ENCODE data around the gene CD2BP2.

CD2BP2 gene

DNA sequence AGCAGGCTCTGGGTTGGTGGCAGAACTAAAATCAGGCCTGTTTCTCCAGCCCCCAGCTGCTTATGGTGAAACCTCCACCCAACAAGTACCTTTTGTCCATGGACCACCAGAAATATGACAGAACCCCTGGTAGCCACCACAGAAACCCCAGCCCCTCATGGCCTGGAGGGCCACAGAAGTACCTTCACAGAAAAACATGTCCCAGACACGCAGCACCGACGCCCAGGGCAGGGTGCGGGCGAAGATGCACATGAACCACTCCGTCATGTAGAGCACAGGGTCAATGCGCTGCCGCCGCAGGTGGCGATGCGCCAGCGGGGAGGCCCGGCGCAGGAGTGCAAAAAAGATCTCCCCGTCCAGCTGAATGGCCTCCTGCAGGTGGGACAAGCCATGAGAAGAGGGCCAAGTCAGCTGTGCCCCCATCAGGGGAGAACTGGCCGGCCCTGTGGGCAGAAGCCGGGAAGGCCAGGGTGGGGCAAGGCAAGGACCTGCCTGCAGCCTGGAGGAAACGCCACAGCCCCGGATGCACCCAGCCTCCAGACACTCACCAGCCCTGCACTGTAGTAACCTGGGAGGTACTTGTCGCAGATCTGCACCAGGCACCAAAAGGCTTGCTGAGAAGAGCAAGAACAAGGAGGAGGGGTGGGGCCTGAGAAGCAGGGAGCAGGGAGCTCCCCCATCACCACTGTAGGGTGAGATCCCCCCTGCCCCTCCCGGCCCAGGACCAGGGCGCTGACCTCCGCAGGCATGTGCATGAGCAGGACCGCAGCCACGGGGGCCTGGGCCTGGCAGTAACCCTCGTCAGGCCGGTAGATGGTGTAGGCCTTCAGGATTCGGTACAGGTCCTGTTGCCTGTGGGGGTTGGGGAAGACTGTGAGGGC lies 4.1 kb upstream of the CD2BP2 start:
- Histone ChIP-seq H3K27ac (ENCODE audit: low read length) (no peak overlapping the region), H3F3A (ENCODE audit: insufficient read depth, low read length) (peaks cover 9% of the 10 kb centered on the region), H3K9ac (ENCODE audit: low read length) (no peak overlapping the region), H3K4me3 (ENCODE audit: low read length) (no peak overlapping the region), H2AFZ (ENCODE audit: low read length) (no peak overlapping the region), H4K20me1 (ENCODE audit: insufficient read depth, low read length) (no peaks in the 10 kb centered on the region), H3K27me3 (replicated peaks; ENCODE audit: insufficient read depth, low read length) (no peaks in the 10 kb centered on the region), H3K9me3 (replicated peaks; ENCODE audit: insufficient read depth, low read length) (no peaks in the 10 kb centered on the region), H3K79me2 (ENCODE audit: low read length) (peaks cover 62% of the 10 kb centered on the region), H3K4me2 (ENCODE audit: low read depth, low read length) (no peak overlapping the region), H3K36me3 (replicated peaks; ENCODE audit: insufficient read depth, low read length) (no peaks in the 10 kb centered on the region; the same call in 1 of the 2 replicates), H3K4me1 (ENCODE audit: low read length) (peaks cover 8% of the 10 kb centered on the region; the same call in 1 of the 2 replicates), H3K9me2 (replicated peaks; ENCODE audit: insufficient read depth, low read length) (no peaks in the 10 kb centered on the region)
- DNase-seq, result no peak
- no peak for TF ChIP-seq EZH2phosphoT487 (IDR thresholded peaks at IDR 0.05; ENCODE audit: low read length)
- TF ChIP-seq EZH2 (optimal IDR thresholded peaks at IDR 0.05; ENCODE audit: low read depth, low read length), result no peak
- TF ChIP-seq, protein P1, sequence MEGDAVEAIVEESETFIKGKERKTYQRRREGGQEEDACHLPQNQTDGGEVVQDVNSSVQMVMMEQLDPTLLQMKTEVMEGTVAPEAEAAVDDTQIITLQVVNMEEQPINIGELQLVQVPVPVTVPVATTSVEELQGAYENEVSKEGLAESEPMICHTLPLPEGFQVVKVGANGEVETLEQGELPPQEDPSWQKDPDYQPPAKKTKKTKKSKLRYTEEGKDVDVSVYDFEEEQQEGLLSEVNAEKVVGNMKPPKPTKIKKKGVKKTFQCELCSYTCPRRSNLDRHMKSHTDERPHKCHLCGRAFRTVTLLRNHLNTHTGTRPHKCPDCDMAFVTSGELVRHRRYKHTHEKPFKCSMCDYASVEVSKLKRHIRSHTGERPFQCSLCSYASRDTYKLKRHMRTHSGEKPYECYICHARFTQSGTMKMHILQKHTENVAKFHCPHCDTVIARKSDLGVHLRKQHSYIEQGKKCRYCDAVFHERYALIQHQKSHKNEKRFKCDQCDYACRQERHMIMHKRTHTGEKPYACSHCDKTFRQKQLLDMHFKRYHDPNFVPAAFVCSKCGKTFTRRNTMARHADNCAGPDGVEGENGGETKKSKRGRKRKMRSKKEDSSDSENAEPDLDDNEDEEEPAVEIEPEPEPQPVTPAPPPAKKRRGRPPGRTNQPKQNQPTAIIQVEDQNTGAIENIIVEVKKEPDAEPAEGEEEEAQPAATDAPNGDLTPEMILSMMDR (IDR thresholded peaks at IDR 0.05; ENCODE audit: low read length), result no peak

DNA sequence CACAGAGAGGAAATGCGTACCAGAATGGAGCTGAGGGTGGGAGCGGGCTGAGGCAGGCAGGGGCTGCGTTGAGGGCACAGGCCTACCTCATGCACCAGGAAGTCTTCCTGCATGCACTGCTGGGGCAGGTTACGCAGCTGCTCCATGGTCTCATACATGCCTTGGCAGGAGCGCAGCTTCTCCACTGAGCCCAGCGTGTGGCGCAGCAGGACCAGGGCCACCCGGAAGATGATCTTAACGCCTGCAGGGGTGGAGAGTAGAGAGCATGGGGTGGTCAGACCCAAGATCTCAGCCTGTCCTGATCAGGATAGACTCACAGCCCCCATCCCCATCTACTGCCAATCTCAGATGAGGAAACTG lies 3.4 kb upstream of the CD2BP2 start:
- Histone ChIP-seq H3K9ac (ENCODE audit: low read length) (no peak overlapping the region), H2AFZ (ENCODE audit: low read length) (no peak overlapping the region), H3K79me2 (ENCODE audit: low read length) (peaks cover 62% of the 10 kb centered on the region), H3F3A (ENCODE audit: insufficient read depth, low read length) (peaks cover 9% of the 10 kb centered on the region), H3K27me3 (replicated peaks; ENCODE audit: insufficient read depth, low read length) (no peaks in the 10 kb centered on the region), H4K20me1 (ENCODE audit: insufficient read depth, low read length) (no peaks in the 10 kb centered on the region), H3K4me3 (ENCODE audit: low read length) (no peak overlapping the region), H3K9me2 (replicated peaks; ENCODE audit: insufficient read depth, low read length) (no peaks in the 10 kb centered on the region), H3K4me1 (ENCODE audit: low read length) (peaks cover 15% of the 10 kb centered on the region), H3K9me3 (replicated peaks; ENCODE audit: insufficient read depth, low read length) (no peaks in the 10 kb centered on the region), H3K4me2 (ENCODE audit: low read depth, low read length) (no peak overlapping the region), H3K27ac (ENCODE audit: low read length) (no peak overlapping the region), H3K36me3 (replicated peaks; ENCODE audit: insufficient read depth, low read length) (no peaks in the 10 kb centered on the region; the same call in 1 of the 2 replicates)
- TF ChIP-seq, protein P1 (IDR thresholded peaks at IDR 0.05; ENCODE audit: low read length), result no peak
- TF ChIP-seq EZH2phosphoT487 (IDR thresholded peaks at IDR 0.05; ENCODE audit: low read length) (no peak), EZH2 (optimal IDR thresholded peaks at IDR 0.05; ENCODE audit: low read depth, low read length) (no peak)
- DNase-seq, result no peak

DNA sequence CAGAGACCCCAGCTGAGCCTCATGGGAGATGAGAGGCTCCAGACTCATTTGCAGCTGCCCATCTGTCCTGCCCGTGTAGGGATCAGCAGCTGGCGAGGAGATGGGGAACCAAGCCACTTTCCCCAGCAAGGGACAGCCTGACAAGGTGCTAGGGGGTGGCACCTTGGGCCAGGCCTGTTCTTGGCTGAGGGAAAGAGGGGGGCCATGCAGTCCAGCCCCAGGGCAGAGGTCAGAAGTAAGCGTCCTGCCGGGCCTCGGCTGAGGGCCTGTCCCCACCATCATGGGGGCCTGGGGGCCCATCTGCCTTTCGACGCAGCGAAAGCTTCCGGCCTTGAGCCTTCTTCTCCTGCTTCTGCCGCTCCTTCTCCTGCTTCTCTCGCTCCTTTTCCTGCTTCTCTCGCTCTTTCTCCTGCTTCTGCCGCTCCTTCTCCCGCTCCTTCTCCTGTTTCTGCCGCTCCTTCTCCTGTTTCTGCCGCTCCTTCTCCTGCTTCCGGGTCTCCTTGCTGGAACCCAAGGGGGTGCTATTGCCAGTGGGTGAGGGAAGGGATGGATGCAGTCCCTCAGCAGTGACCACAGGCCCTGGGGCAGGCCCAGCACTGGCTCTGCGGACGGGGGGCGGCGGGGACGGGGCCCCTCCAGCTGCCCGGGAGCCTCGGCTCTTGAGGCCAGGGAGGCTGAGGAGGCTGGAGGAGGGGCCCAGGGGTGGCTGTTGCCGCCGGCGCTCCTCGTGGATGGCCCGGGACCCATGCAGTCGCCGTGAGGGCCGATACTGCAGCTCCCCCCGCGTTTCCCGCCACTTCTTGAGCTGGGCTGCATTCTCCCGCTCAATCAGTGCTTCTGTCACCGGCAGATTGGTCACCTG lies 2.8 kb upstream of the CD2BP2 start:
- H3K4me3 ChIP-seq (ENCODE audit: low read length), result no peak overlapping the region
- no peaks in the 10 kb centered on the region for H3K9me2 ChIP-seq (replicated peaks; ENCODE audit: insufficient read depth, low read length)
- H3K4me1 ChIP-seq (ENCODE audit: low read length), result peaks cover 16% of the 10 kb centered on the region
- no peak overlapping the region for H3K9ac ChIP-seq (ENCODE audit: low read length)
- peaks cover 9% of the 10 kb centered on the region for H3F3A ChIP-seq (ENCODE audit: insufficient read depth, low read length)
- H3K27ac ChIP-seq (ENCODE audit: low read length), result no peak overlapping the region
- DNase-seq, result no peak
- peaks cover 62% of the 10 kb centered on the region for H3K79me2 ChIP-seq (ENCODE audit: low read length)
- no peaks in the 10 kb centered on the region; the same call in 1 of the 2 replicates for H3K36me3 ChIP-seq (replicated peaks; ENCODE audit: insufficient read depth, low read length)
- H3K4me2 ChIP-seq (ENCODE audit: low read depth, low read length), result no peak overlapping the region
- no peaks in the 10 kb centered on the region for H3K27me3 ChIP-seq (replicated peaks; ENCODE audit: insufficient read depth, low read length)
- TF ChIP-seq EZH2phosphoT487 (IDR thresholded peaks at IDR 0.05; ENCODE audit: low read length) (no peak), EZH2 (optimal IDR thresholded peaks at IDR 0.05; ENCODE audit: low read depth, low read length) (no peak)
- TF ChIP-seq, protein P1 (IDR thresholded peaks at IDR 0.05; ENCODE audit: low read length), result no peak
- H2AFZ ChIP-seq (ENCODE audit: low read length), result no peak overlapping the region
- no peaks in the 10 kb centered on the region for H4K20me1 ChIP-seq (ENCODE audit: insufficient read depth, low read length)
- H3K9me3 ChIP-seq (replicated peaks; ENCODE audit: insufficient read depth, low read length), result no peaks in the 10 kb centered on the region
